Esophagus muscularis mucosa (tissue), 3 donors: Measurements from ENCODE around the gene CLCA2.

Experiments used
- CTCF ChIP-seq, 3 experiments: fragments of 200-600 bp in 2 of 3; fragments of 450-650 bp in 1 of 3; sonication (generic) in 2 of 3; IDR thresholded peaks; one replicate each; pipeline ENCODE4 v1.5.1; 2017 to 2019; ENCODE audit warnings: antibody characterized with exemption in 3 of 3, mild to moderate bottlenecking in 2 of 3, moderate library complexity in 1 of 3
- EP300 ChIP-seq: sonication (generic); formaldehyde crosslinking; IDR thresholded peaks from one replicate; pipeline ENCODE4 v1.6.1; 2017; ENCODE audit warnings: antibody characterized with exemption

DNA sequence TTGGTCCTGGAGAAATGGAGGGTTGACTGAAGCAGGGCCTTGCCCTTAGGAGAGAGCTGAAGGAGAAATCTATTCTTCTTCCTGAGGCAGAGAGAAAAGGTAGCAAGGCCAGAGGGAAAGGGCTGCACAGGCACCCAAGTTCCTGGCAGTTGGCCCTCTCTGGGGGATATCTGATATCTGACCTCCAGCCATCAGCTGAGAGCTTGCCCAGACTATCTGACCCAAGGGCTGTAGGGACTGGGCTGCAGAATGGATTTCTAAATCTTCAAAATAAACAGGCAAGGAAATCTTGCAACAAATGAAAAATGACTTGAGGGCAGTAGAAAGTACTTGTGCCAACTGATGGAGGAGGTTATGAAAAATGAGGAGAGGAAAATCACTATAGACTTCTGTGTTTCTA is 498 bp upstream of the CLCA2 start:
- TF ChIP-seq CTCF (IDR thresholded peaks at IDR 0.05) = no peak
- no peak for TF ChIP-seq EP300
